ENCODE measurements around the gene MED13L. TPM values are rescaled to one million over a fixed set of nuclear protein-coding genes. Genes with fewer than 3 reads are reported as not detected.

MED13L gene
- polyA plus RNA-seq, 2 donors = 15.0 to 16.8 TPM

DNA sequence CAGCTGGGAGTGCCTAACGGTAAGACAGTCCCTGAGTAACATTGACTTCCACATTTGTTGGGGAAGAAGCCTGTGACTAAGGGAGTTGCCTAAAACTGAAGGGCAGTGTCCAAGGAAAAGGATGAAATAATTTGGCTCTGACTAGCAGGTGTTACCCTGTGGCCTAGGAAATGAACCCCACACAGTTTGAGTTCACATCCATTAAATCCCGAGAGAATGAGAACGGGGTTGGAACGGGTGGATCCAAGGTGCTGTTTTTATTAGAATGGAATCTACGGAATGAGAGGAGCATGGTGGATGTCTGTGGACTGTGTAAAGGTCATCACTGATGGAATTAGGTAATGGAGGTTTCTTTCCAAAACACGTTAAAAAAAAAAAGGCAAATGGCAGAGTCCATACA is 324.0 kb downstream of the MED13L start:
- peaks cover 0 to 8% of the 10 kb centered on the region in 2 donors for H3K36me3 ChIP-seq (ENCODE audit: control insufficient read depth in 2 of 2, insufficient read depth in 2 of 2, low read length in 1 of 2)
- no peaks in the 10 kb centered on the region for H3K9me3 ChIP-seq (ENCODE audit: control insufficient read depth in 2 of 2, insufficient read depth in 1 of 2, low read depth in 1 of 2, low read length in 1 of 2)
- no peaks in the 10 kb centered on the region for H3K27me3 ChIP-seq (ENCODE audit: control insufficient read depth in 1 of 2, insufficient read depth in 2 of 2, low read length in 2 of 2)
- WGBS, 2 donors = 85 to 88% methylated on average over 6 of the region's 6 CpGs
- H3K4me3 ChIP-seq (ENCODE audit: low read depth in 1 of 2, low read length in 2 of 2) = no peak overlapping the region
- peaks cover 0 to 2% of the 10 kb centered on the region in 2 donors for H3K4me1 ChIP-seq (ENCODE audit: control insufficient read depth in 2 of 2, insufficient read depth in 2 of 2, low read length in 1 of 2)
- no peak overlapping the region for H3K27ac ChIP-seq (ENCODE audit: low read depth in 2 of 2, low read length in 1 of 2)

DNA sequence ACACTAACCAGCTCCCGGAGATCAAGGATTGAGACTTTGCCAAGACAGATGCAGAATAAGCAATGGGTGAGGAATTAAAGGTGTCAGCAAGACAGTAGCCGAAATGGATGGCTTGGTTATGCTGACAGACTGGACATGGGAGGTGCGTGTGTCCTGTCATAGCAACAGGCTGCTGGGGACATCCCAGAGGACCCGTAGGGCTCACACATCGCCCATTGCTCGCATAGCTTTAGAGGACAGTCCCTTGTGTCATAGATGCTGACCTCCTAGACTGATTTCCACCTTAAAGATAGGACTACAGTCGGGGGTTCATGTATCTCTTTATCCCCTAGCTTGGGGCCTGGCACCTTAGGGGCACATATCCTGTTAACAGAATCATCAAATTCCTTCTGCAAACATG is 324.5 kb downstream of the MED13L start:
- peaks cover 0 to 2% of the 10 kb centered on the region in 2 donors for H3K4me1 ChIP-seq (ENCODE audit: control insufficient read depth in 2 of 2, insufficient read depth in 2 of 2, low read length in 1 of 2)
- no peaks in the 10 kb centered on the region for H3K27me3 ChIP-seq (ENCODE audit: control insufficient read depth in 1 of 2, insufficient read depth in 2 of 2, low read length in 2 of 2)
- WGBS, 2 donors = 90 to 92% methylated on average over 7 of the region's 7 CpGs
- no peak overlapping the region for H3K4me3 ChIP-seq (ENCODE audit: low read depth in 1 of 2, low read length in 2 of 2)
- no peak overlapping the region for H3K27ac ChIP-seq (ENCODE audit: low read depth in 2 of 2, low read length in 1 of 2)
- H3K36me3 ChIP-seq (ENCODE audit: control insufficient read depth in 2 of 2, insufficient read depth in 2 of 2, low read length in 1 of 2) = peaks cover 0 to 5% of the 10 kb centered on the region in 2 donors
- H3K9me3 ChIP-seq (ENCODE audit: control insufficient read depth in 2 of 2, insufficient read depth in 1 of 2, low read depth in 1 of 2, low read length in 1 of 2) = no peaks in the 10 kb centered on the region

DNA sequence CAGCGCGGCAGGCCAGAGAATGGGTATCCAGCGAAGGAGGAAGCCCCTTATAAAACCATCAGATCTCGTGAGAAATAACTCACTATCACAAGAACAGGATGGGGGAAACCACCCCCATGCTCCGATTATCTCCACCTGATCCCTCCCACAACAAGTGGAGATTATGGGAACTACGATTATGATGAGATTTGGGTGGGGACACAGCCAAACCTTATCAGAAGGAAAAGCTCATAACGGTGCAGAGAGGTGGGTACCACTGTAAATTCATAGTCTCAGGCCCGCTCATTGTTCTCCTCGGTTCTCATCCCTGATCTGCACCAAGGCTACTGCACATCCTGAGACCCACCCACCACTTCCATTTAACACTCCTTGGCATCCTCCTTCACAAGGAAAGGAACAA is 326.5 kb downstream of the MED13L start:
- no peaks in the 10 kb centered on the region for H3K9me3 ChIP-seq (ENCODE audit: control insufficient read depth in 2 of 2, insufficient read depth in 1 of 2, low read depth in 1 of 2, low read length in 1 of 2)
- no peak overlapping the region for H3K4me3 ChIP-seq (ENCODE audit: low read depth in 1 of 2, low read length in 2 of 2)
- 92 to 96% methylated on average over 9 of the region's 9 CpGs for WGBS, 2 donors
- H3K4me1 ChIP-seq (ENCODE audit: control insufficient read depth in 2 of 2, insufficient read depth in 2 of 2, low read length in 1 of 2) = peaks cover 0 to 2% of the 10 kb centered on the region in 2 donors
- H3K27ac ChIP-seq (ENCODE audit: low read depth in 2 of 2, low read length in 1 of 2) = no peak overlapping the region
- peaks cover 0 to 2% of the 10 kb centered on the region in 2 donors for H3K36me3 ChIP-seq (ENCODE audit: control insufficient read depth in 2 of 2, insufficient read depth in 2 of 2, low read length in 1 of 2)
- no peaks in the 10 kb centered on the region for H3K27me3 ChIP-seq (ENCODE audit: control insufficient read depth in 1 of 2, insufficient read depth in 2 of 2, low read length in 2 of 2)

DNA sequence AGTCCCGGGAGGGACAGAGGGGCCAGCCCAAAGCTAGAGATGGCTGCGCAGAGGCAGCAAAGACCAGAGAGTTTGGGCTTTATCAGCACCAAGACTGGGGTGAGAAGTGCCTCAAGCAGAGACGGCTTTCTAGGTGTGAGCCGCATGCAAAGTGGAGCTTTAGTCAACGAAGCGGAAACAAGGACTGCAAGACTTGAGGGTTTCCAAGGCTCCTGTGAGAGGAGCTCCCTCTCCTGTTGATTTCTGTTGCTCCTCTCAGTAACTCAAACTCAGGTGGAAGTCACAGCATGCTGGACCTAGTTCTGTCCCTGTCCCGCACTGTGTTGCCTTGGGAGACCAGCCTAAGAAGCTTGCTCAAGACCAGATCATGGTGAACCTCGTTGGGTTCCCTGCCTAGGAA is 327.8 kb downstream of the MED13L start:
- 88 to 96% methylated on average over 8 of the region's 8 CpGs for WGBS, 2 donors
- peaks cover 0 to 2% of the 10 kb centered on the region in 2 donors for H3K36me3 ChIP-seq (ENCODE audit: control insufficient read depth in 2 of 2, insufficient read depth in 2 of 2, low read length in 1 of 2)
- no peaks in the 10 kb centered on the region for H3K27me3 ChIP-seq (ENCODE audit: control insufficient read depth in 1 of 2, insufficient read depth in 2 of 2, low read length in 2 of 2)

DNA sequence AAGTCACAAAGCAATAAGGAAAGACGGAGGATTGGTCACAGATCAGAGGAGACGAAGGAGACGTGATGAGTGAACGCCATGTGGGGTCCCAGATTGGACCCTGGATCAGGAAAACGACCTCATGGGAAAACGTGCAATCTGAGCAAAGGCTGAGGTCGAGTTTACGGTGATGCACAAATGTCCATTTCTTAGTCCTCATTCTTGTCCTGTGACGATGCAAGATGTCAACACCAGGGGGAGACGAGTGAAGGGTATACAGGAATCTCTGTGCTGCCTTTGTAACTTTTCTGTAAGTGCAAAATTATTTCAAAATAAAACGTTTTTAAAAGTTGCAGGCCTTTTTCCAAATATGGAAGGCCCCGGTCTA is 329.8 kb downstream of the MED13L start:
- Histone ChIP-seq H3K27ac (ENCODE audit: low read depth in 2 of 2, low read length in 1 of 2) (no peak overlapping the region), H3K27me3 (ENCODE audit: control insufficient read depth in 1 of 2, insufficient read depth in 2 of 2, low read length in 2 of 2) (no peaks in the 10 kb centered on the region), H3K9me3 (ENCODE audit: control insufficient read depth in 2 of 2, insufficient read depth in 1 of 2, low read depth in 1 of 2, low read length in 1 of 2) (no peaks in the 10 kb centered on the region), H3K4me1 (ENCODE audit: control insufficient read depth in 2 of 2, insufficient read depth in 2 of 2, low read length in 1 of 2) (peaks cover 0 to 4% of the 10 kb centered on the region in 2 donors), H3K4me3 (ENCODE audit: low read depth in 1 of 2, low read length in 2 of 2) (no peak overlapping the region), H3K36me3 (ENCODE audit: control insufficient read depth in 2 of 2, insufficient read depth in 2 of 2, low read length in 1 of 2) (peaks cover 0 to 2% of the 10 kb centered on the region in 2 donors)
- 79% methylated on average over 12 of the region's 12 CpGs for WGBS, 2 donors

More for the DNA sequence above, 327.8 kb downstream of the MED13L start:
- no peak overlapping the region for H3K4me3 ChIP-seq (ENCODE audit: low read depth in 1 of 2, low read length in 2 of 2)
- H3K27ac ChIP-seq (ENCODE audit: low read depth in 2 of 2, low read length in 1 of 2) = no peak overlapping the region
- H3K9me3 ChIP-seq (ENCODE audit: control insufficient read depth in 2 of 2, insufficient read depth in 1 of 2, low read depth in 1 of 2, low read length in 1 of 2) = no peaks in the 10 kb centered on the region
- H3K4me1 ChIP-seq (ENCODE audit: control insufficient read depth in 2 of 2, insufficient read depth in 2 of 2, low read length in 1 of 2) = peaks cover 0 to 2% of the 10 kb centered on the region in 2 donors

DNA sequence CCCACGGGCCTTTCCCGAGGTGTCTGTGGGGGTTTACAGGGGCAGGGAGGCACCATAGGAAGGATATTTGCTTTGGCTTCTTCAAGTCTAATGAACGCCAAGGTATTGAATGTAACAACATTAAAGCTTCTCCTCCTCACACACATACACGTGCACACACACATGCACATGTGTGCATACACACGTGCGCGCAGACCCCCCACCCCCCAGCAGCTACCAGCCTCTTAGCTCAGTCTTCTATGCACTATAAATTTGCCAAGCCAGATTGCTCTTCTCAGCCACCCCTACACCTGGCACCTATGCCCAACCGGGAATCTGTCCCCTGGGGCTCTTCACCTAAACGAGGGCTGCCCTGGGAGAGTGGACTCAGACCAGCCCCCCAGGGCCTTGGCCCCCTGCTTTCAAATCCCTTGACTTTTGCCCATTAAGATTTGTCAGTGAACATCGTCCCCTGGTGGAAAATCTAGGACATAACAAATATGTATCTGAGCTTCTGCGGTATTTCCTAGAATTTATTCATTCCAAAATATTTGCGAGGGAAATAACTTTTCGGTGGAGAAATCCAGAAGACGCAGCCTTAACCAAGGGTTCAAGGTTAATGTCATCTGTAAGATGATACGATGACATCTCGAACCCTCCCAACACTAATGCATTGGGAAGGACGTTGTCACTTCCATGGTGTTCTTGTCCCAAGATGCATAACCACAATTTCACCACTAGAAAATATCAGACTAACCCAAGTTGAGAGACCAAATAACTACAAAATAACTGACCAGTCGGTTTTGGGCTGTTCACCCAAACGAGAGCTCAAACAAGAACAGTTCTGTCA is 330.4 kb downstream of the MED13L start:
- Histone ChIP-seq H3K36me3 (ENCODE audit: control insufficient read depth in 2 of 2, insufficient read depth in 2 of 2, low read length in 1 of 2) (peaks cover 0 to 2% of the 10 kb centered on the region in 2 donors), H3K9me3 (ENCODE audit: control insufficient read depth in 2 of 2, insufficient read depth in 1 of 2, low read depth in 1 of 2, low read length in 1 of 2) (no peaks in the 10 kb centered on the region), H3K4me3 (ENCODE audit: low read depth in 1 of 2, low read length in 2 of 2) (no peak overlapping the region), H3K27ac (ENCODE audit: low read depth in 2 of 2, low read length in 1 of 2) (no peak overlapping the region), H3K4me1 (ENCODE audit: control insufficient read depth in 2 of 2, insufficient read depth in 2 of 2, low read length in 1 of 2) (peaks cover 0 to 4% of the 10 kb centered on the region in 2 donors), H3K27me3 (ENCODE audit: control insufficient read depth in 1 of 2, insufficient read depth in 2 of 2, low read length in 2 of 2) (no peaks in the 10 kb centered on the region)
- 75 to 81% methylated on average over 19 of the region's 19 CpGs for WGBS, 2 donors

DNA sequence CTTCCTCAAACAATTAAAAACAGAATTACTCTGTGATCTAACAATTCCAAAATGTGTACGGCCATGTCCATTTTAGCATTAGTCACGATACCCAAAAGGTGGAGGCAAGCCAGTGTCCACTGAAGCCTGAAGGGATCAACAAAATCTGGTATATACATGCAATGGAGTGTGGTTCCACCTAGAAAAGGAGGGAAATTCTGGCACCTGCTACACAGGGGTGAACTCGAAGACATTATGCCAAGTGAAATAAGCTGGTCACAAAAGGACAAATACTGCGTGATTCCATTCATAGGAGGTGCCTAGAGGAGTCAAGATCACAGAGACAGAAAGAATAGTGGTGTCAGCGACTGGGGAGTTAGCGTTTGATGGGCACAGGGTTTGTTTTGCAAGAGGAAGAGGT is 331.4 kb downstream of the MED13L start:
- H3K36me3 ChIP-seq (ENCODE audit: control insufficient read depth in 2 of 2, insufficient read depth in 2 of 2, low read length in 1 of 2) = peaks cover 0 to 2% of the 10 kb centered on the region in 2 donors
- H3K9me3 ChIP-seq (ENCODE audit: control insufficient read depth in 2 of 2, insufficient read depth in 1 of 2, low read depth in 1 of 2, low read length in 1 of 2) = no peaks in the 10 kb centered on the region
- no peak overlapping the region for H3K27ac ChIP-seq (ENCODE audit: low read depth in 2 of 2, low read length in 1 of 2)
- H3K27me3 ChIP-seq (ENCODE audit: control insufficient read depth in 1 of 2, insufficient read depth in 2 of 2, low read length in 2 of 2) = no peaks in the 10 kb centered on the region
- peaks cover 0 to 4% of the 10 kb centered on the region in 2 donors for H3K4me1 ChIP-seq (ENCODE audit: control insufficient read depth in 2 of 2, insufficient read depth in 2 of 2, low read length in 1 of 2)
- no peak overlapping the region for H3K4me3 ChIP-seq (ENCODE audit: low read depth in 1 of 2, low read length in 2 of 2)
- WGBS, 2 donors = 83 to 87% methylated on average over 6 of the region's 6 CpGs

DNA sequence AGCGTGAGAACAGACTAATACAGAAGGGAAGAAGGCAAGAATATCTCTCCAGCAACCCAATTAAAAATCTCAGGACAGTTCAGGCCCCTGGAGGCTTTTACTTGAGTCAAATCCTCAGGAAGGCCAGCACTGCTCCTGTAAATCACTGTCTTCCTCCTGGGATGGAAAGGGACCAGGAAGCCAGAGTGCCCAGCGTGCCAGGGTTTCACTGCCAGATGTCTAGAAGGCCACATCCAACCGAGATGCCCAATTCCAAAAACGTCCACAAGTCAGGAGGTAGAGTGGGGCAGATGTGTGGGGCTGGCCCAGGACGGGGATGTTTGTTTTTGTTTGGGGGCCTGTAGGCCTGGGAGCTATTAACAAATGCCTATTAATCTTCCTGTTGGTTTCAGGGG is 332.0 kb downstream of the MED13L start:
- peaks cover 0 to 4% of the 10 kb centered on the region in 2 donors for H3K4me1 ChIP-seq (ENCODE audit: control insufficient read depth in 2 of 2, insufficient read depth in 2 of 2, low read length in 1 of 2)
- no peak overlapping the region for H3K27ac ChIP-seq (ENCODE audit: low read depth in 2 of 2, low read length in 1 of 2)
- no peaks in the 10 kb centered on the region for H3K27me3 ChIP-seq (ENCODE audit: control insufficient read depth in 1 of 2, insufficient read depth in 2 of 2, low read length in 2 of 2)
- peaks cover 0 to 2% of the 10 kb centered on the region in 2 donors for H3K36me3 ChIP-seq (ENCODE audit: control insufficient read depth in 2 of 2, insufficient read depth in 2 of 2, low read length in 1 of 2)
- H3K9me3 ChIP-seq (ENCODE audit: control insufficient read depth in 2 of 2, insufficient read depth in 1 of 2, low read depth in 1 of 2, low read length in 1 of 2) = no peaks in the 10 kb centered on the region
- 78 to 82% methylated on average over 5 of the region's 5 CpGs for WGBS, 2 donors
- H3K4me3 ChIP-seq (ENCODE audit: low read depth in 1 of 2, low read length in 2 of 2) = no peak overlapping the region

DNA sequence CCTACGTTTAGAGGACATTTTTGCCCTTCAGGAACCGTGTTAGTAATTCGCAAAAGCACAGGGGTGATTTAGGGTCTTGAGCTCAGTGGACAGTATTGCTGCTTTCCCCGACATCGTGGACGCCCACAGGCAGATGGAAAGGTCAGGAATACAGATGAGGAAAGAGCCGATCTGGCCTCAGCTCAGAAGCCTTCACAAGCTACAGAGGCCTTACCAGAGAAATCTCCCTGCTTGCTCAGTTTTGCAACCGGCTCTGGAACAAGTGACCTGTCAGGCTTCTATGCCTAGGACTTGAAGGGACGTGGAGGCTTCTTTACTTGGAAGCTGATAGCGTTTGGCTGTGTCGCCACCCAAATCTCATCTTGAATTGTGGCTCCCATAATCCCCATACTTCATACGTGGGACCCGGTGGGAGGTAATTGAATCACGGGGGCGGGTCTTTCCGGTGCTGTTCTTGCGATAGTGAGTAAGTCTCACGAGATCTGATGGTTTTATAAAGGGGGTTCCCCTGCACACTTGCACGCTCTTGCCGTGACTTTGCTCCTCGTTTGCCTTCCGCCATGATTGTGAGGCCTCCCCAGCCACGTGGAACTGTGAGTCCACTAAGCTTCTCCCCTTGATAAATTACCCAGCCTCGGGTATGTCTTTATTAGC is 332.5 kb downstream of the MED13L start:
- no peaks in the 10 kb centered on the region for H3K27me3 ChIP-seq (ENCODE audit: control insufficient read depth in 1 of 2, insufficient read depth in 2 of 2, low read length in 2 of 2)
- no peaks in the 10 kb centered on the region for H3K9me3 ChIP-seq (ENCODE audit: control insufficient read depth in 2 of 2, insufficient read depth in 1 of 2, low read depth in 1 of 2, low read length in 1 of 2)
- 84 to 87% methylated on average over 24 of the region's 24 CpGs for WGBS, 2 donors
- H3K4me1 ChIP-seq (ENCODE audit: control insufficient read depth in 2 of 2, insufficient read depth in 2 of 2, low read length in 1 of 2) = peaks cover 0 to 4% of the 10 kb centered on the region in 2 donors
- H3K36me3 ChIP-seq (ENCODE audit: control insufficient read depth in 2 of 2, insufficient read depth in 2 of 2, low read length in 1 of 2) = no peaks in the 10 kb centered on the region
- no peak overlapping the region for H3K27ac ChIP-seq (ENCODE audit: low read depth in 2 of 2, low read length in 1 of 2)
- H3K4me3 ChIP-seq (ENCODE audit: low read depth in 1 of 2, low read length in 2 of 2) = no peak overlapping the region
